HG02943 (cell line): Measurements from ENCODE around the gene RAPGEF2.
A peak's percentile ranks its signal among the peaks of the same experiment; 100 is the strongest.
"Not testable (repeated sequence)": the region's sequence is repeated elsewhere in the genome, so short reads cannot be mapped to it uniquely, and the experiment has no call there.

Experiments
- ATAC-seq: cut with Tn5 transposase; IDR thresholded peaks from one replicate; pipeline ENCODE4 v1.9.1; 2021; ENCODE audit warnings: mild to moderate bottlenecking, low read depth, moderate library complexity; ENCODE audit not compliant: unreplicated experiment

RAPGEF2 gene

DNA sequence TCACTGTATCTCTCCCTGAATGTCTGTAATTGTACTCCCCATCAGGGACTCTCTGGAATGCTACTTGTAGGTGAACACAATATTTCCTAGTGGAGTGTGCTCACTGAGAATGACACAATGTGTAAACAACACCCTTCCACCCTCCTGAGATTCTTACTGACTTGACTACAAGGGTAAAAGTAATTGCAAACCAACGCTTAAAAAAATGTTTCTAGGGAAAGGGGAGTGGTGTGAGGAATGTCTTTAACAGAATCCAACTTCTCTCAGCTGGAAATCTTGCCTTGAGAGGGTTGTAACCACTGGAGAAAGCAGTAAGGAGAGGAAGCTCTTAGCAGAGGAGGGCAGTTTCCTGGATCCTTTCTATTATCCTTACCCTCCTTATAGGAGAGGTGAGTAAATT is 5.1 kb upstream of the RAPGEF2 start:
- ATAC-seq = no peak

DNA sequence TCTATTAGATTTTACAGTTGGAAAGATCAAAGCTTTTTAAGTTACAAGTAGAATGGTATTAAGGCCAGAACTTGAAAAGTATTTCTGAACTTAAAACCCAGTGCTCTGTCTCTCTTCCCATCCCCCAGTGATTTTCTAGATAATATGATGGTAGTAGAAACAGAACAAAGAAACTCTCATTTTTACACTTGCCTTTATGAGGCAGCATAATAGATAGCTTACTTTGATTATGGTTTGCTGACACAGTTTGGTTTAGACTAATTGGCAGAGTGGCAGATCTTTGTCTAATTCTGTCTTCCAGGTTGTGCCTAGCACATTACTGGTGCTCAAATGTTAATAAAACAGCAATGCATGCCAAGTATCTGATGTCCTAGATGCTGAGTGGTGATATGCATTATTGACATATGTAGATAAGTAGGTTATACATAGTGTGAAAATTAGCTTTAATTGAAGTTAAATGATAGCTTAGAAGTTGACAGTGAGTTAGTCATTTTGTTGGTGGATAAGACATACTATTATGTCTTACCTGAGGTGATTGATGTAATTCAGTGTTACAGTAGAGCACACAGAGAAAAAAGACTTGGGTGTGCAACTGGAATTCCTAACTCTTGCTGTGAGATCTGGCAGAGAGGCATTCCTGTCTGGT is 4.3 kb upstream of the RAPGEF2 start:
- no peak for ATAC-seq

DNA sequence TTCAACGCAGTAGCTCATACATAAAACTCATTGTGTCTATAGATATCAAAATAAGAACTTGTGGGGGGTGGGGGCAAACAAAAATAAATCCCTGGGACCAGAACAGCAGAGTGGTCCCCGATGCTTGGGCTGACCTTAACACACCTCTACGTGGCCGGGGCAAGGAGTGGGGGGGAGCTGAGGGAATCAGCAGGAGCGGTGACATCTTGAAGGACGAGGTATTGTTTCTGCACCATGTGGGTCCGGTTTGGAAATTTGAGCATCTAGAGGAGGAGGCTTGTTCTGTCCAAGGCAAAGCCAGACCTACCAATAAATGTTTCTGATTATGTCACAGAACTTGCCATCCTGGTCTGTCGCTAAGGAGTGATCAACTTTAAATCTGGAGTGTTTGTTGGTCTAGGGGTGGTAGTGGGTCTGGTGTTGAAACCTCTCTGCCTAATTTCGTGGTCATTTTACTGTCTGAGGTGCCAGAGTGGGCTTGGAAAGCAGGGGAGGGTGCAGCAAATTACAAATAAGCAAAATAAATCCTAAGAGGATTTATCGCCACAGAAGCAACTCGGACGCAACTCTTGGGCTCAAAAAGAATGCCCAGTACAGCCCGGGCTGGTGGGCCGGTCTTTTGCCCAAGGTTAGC is 774 bp upstream of the RAPGEF2 start:
- no peak for ATAC-seq

DNA sequence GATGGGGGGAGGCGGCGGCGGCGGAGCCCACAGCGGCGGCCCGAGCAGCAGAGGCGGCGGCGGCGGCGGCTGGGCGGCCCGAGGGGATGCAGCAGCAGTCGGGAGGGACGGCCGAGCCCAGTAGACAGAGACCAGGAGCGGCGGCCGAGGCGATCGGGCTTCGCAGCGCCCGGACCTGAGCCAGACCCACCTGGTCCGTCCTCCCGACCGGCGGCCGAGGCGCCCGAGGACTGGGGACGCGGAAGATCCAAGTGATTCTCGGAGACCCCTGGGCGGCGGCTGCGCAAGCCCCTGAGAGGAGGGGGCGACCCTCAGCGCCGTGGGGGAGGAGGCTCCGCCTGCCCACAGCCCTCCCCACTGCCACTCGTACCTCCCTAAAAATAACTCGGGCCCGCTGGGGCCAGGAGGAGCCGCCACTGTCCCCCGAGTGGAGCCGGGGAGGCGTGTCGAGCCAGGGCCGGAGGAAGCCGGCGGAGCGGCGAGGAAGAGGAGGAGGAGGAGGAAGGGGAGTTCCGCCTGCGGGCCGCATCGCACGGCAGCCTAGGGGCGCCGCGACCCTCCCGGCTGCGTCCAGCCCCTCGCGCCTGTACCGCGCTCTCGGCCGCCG is 608 bp downstream of the RAPGEF2 start:
- peak; percentile 23 for ATAC-seq

DNA sequence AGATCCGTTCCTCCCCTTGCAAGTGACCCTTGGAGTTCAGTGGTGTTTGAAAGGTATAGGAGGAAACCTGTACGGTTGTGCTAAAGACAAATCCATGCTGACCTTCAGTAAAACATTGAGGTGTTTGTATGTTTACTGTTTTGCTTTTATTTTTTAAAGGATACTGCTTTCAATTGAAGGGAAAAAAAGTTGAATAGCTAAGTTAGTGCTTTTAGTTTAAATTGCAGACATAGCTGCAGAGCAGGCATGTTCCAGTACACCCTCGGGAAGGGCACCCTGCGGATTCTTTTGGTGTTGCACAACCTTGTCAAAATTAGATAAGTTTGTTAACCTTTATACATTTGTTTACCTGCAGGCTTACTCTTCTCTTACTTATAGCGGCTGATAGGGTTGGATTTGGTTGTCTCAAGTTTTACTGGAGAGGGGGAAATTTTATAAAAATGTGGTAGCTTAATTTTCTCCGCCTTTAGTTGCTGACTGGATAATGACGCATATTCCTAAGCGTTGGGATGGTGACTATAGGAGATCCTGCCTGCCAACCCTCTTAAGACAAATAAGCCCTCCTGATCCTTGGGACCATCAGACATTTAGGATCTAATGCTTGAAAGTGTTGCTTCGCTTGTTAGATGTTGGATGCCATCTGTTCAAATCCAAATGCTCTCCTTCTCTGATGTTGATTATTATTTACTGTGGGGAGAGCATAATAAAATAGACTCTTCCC is 2.0 kb downstream of the RAPGEF2 start:
- ATAC-seq = no peak

DNA sequence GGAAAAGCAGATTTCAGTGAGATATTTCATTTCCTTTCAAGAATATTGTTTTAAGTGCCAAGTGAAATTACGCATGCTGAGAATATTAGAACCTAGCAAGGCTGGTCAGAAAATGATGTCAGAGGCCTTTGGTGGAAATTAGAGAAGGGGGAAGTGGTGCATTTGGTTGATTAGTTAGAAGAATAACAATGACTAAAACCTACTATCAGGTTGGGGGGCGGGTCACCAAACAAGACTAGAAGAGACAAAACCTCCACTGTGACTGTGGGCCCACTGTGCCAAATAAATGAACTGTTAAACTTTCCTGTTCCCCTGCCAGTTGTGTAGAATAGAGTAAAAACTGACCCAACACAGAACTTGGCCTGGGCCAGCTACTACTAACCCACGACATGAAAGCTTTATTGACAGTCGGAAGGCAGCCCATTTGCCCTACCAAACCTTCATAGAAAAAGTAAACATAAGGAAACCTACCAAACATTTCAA is 2.9 kb downstream of the RAPGEF2 start:
- no peak for ATAC-seq

DNA sequence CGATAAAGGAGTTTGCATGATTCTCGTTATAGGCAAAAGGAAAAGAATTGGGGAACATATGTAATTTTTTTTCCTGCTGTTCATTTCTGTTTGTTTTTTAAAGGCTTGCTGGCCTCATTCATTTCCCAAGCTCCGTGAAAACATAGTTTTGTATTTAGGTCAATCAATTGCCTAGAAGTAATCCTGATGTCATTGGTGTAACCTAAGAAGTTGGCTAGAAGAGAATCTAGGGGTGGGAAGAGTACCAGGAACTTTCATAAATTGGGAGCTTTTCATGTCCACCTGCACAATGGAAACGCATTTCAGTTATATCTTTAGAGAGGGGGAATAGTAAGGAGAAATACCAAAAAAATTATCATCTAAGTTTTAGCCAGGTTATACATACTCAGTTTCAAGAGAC is 3.8 kb downstream of the RAPGEF2 start:
- ATAC-seq = no peak

DNA sequence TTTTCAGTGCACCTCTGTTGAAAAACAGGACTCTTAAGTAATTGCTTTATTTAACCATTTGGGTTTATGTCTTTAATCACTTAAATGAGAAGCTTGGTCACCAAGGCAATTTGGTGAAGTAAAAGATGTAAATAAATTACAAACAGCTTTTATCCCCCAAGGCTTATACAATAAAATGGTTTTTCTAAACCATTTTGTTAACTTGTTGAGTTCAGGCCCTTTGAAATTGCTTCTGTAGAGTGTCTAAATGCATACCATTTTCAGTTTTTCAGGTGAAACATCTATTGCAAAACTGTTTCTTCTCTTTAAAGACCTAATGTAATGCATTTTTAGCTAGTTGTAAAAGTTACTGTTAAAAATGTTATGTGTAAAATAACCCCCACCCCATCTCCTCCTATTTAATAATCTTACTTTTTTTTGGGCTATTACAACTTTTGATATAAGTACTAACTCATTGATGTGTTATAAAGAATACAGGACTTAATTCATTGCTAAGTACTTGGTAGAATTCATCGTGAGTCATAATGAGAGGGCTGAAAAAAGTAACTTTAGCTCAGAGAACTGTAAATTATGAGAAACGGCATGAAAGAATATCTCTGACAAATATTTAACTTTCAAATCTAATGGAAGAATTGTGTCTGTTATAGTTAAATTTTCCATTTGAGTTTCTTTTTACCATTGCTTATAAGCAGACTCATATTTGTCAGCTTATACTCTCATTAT is 4.5 kb downstream of the RAPGEF2 start:
- no peak for ATAC-seq

DNA sequence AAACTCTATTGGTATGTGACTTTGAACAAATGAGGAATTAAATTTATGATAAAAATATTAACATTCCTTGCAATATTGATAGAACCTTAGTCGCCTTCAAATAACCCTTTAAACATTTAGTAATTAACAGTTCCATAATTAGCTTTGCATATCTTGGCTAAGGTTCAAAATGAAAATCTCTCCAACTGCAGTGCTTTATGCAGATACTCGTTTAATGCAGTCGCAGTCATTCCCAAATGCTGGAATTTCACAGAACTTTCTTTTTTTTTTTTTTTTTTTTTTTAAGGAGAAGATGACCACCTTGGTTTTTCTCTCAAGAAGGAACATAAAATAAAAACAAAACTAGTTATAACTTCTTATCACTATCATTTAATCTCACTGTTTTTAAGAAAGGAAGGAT is 5.2 kb downstream of the RAPGEF2 start:
- ATAC-seq = no peak

DNA sequence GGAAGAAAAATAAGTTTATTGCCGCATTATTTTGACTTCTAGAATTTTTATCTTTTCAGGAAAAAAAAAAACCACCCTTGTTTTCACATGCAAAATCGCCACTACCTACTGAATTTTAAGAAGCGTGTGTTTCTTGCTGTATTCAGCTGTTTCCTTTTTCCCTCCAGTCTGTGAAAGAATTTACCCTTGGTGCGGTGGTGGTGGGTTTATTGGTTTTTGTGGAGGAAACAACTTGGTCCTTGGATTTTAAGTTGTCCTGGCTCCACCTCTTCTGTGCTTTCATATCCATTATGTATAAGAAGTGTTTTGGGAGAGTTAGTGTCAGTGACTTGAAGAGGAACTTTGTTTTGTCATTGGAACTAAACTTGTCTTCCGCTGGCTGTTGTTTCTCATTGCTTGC is 8.1 kb downstream of the RAPGEF2 start:
- no peak for ATAC-seq

DNA sequence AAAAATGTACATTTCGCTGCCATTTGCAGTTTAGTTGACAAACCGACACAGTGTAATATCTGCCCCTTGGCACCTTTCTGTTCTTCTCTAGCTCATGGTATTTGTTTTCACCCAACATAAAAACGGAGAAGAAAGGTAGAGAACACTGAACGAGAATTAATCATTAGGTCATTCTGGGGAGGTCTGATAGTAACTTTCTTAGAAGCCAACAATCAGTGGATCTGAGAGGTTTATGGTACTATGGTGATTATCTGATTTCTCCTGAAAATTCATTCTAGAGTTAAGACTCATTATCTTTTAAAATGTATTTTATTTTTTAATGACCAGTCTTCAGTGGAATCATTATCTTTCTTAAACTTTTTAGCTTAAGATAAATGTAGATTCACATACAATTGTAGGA is 8.5 kb downstream of the RAPGEF2 start:
- no peak for ATAC-seq

DNA sequence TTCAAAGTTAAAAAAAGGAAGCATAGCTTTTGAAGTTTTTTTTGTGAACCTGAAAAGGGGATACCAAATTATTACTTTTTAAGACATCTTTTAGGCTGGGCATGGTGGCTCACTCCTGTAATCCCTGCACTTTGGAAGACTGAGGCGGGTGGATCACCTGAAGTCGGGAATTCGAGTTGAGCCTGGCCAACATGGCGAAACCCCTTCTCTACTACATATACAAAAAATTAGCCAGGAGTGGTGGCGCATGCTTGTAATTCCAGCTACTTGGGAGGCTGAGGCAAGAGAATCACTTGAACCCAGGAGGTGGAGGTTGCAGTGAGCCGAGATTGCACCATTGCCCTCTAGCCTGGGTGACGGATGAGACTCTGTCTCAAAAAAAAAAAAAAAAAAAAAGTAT is 10.5 kb downstream of the RAPGEF2 start:
- ATAC-seq = not testable (repeated sequence)

DNA sequence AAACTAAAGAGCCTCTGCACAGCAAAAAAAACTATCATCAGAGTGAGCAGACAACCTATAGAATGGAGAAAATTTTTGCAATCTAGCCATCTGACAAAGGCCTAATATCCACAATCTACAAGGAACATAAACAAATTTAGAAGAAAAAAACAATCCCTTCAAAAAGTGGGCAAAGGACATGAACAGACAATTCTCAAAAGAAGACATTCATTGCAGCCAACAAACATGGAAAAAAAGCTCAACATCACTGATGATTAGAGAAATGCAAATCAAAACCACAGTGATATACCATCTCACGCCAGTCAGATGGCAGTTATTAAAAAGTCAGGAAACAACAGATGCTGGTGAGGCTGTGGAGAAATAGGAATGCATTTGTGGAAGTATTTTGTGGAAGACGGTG is 13.2 kb downstream of the RAPGEF2 start:
- ATAC-seq = not testable (repeated sequence)

DNA sequence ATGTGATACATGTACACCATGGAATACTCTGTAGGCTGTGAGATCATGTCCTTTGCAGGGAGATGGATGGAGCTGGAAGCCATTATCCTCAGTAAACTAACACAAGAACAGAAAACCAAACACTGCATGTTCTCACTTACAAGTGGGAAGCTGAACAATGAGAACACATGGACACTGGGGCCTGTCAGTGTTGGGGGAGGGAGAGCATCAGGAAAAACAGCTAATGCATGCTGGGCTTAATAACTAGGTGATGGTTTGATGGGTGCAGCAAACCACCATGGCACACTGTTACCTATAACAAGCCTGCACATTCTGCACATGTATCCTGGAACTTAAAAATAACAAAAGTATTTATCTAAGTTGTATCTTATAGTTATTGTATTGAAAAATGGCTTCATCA is 13.8 kb downstream of the RAPGEF2 start:
- ATAC-seq = not testable (repeated sequence)

DNA sequence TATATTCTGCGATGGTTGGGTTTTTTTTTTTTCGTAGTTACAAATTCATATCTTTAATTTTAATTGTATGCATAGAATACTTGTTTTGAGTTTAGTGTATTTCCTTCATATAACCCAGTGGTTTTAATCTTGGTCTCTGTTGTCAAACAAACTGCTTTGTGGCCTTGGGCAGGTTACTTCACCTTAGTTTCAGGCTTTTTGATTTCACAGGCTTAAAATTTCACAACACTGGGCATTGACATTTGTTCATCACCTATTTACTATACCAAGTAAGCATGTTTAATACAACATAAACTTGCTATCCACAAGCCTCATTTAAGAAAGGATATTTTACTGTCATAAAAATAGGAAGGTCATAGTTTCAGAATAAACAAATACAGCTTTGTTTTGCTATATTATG is 14.7 kb downstream of the RAPGEF2 start:
- ATAC-seq = no peak

DNA sequence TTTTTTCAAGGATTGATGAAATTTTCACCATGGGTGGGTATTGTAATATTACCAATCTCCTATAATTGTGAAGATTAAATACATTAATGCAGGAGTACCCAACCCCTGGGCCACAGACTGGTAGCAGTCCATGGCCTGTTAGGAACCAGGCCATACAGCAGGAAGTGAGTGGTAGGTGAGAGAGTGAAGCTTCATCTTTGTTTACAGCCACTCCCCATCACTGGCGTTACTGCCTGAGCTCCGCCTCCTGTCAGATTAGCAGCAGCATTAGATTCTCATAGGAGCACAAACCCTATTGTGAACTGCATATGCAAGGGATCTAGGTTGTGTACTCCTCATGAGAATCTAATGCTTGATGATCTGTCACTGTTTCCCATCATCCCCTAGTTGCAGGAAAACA is 15.1 kb downstream of the RAPGEF2 start:
- no peak for ATAC-seq

DNA sequence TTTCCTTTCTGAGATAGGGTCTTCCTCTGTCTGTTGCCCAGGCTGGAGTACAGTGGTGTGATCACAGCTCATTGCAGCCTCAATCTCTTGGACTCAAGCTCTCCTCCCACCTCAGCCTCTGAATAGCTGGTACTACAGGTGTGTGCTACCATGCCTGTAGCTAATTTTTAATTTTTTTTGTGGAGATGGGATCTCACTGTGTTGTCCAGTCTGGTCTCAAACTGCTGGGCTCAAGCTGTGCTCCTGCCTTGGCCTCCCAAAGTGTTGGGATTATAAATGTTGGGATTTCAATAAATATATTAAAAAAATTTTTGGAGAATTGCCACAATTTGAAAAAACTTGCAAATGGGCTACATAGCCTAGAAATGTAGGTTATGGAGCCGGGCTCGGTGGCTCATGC is 18.5 kb downstream of the RAPGEF2 start:
- ATAC-seq = no peak

DNA sequence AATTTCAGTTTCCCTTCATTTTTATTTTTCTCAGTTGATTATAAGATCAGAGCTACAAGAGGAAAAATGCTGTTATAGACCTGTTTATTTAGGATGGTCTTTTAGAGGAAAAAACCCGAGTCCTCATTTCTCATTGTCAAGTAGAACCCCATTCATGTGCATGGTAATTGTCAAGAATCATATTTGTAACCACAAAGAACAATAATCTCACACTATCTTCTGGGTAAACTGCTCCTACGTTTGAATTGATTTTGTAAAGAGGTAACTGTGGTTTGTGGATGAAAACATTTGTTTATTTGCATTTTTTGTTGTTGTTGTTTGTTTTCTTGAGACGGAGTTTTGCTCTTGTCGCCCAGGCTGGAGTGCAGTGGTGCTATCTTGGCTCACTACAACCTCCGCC is 23.8 kb downstream of the RAPGEF2 start:
- ATAC-seq = no peak

DNA sequence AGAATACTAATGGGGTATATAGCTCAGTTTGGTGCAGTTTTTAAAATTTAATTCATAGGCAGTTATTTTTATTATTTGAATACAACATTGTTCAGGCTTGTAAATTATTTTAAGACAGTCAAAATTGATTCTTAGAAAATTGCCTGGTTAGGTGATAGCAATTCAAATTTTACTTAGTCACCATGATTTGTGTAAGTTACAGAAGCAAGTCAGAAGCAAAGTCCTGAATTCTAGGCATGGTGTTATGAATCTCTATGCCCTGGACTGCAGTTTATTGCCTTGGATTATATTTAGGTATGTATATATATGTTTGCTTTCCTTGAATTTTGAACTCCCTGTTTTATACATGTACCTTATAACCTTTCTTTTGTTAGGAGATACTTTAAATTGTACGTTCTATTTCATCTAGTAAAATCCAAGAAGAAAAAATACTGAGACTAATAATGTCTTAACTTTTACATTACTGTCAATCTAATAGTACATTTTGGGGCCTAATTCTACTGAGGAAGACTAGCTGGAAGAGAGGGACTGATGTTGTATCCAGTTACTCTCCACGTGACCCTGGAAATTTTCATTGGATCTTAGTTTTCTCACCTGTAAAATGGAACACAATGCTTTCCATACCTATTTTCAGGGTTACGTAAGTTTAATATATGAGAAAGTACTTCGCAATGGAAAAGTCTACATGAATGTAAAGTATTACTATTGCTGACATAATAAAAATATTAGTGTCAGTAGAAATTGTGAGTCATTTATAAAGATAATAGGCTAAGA is 25.1 kb downstream of the RAPGEF2 start:
- no peak for ATAC-seq
